ENCODE results near the gene LRPPRC.

The LRPPRC gene

GRCh38 chr2:43950383-43951008 lies 45.3 kb downstream of the LRPPRC start:
- peak; percentile 39 for TF ChIP-seq CTCF (IDR thresholded peaks at IDR 0.05; ENCODE audit: low read depth, low read length, missing control alignments)
- in situ Hi-C loops (cut with HindIII; ENCODE audit: low sequenced_read_pairs): no loop called here
- H3K4me3 ChIP-seq (ENCODE audit: low read depth, low read length): no peak overlapping the region
- DNase-seq (ENCODE audit: low read depth): peak; percentile 43

GRCh38 chr2:43948370-43948769 lies 47.4 kb downstream of the LRPPRC start:
- no peak for TF ChIP-seq CTCF (IDR thresholded peaks at IDR 0.05; ENCODE audit: low read depth, low read length, missing control alignments)
- in situ Hi-C loops (cut with HindIII; ENCODE audit: low sequenced_read_pairs): no loop called here
- no peak for DNase-seq (ENCODE audit: low read depth)
- H3K4me3 ChIP-seq (ENCODE audit: low read depth, low read length): no peak overlapping the region

- no peak for TF ChIP-seq CTCF (IDR thresholded peaks at IDR 0.05; ENCODE audit: low read depth, low read length, missing control alignments)
- no peak overlapping the region for H3K4me3 ChIP-seq (ENCODE audit: low read depth, low read length)
- in situ Hi-C loops (cut with HindIII; ENCODE audit: low sequenced_read_pairs): no loop called here
- no peak for DNase-seq (ENCODE audit: low read depth)
Observed at GRCh38 chr2:43946685-43947084, 49.1 kb downstream of the LRPPRC start.

GRCh38 chr2:43945439-43945838 lies 50.4 kb downstream of the LRPPRC start:
- no peak overlapping the region for H3K4me3 ChIP-seq (ENCODE audit: low read depth, low read length)
- no peak for DNase-seq (ENCODE audit: low read depth)
- TF ChIP-seq CTCF (IDR thresholded peaks at IDR 0.05; ENCODE audit: low read depth, low read length, missing control alignments): no peak
- in situ Hi-C loops (cut with HindIII; ENCODE audit: low sequenced_read_pairs): no loop called here

- no peak overlapping the region for H3K4me3 ChIP-seq (ENCODE audit: low read depth, low read length)
Observed at GRCh38 chr2:43944915-43945314, 50.9 kb downstream of the LRPPRC start.

GRCh38 chr2:43943809-43944452 lies 51.9 kb downstream of the LRPPRC start:
- in situ Hi-C loops (cut with HindIII; ENCODE audit: low sequenced_read_pairs): no loop called here
- no peak for TF ChIP-seq CTCF (IDR thresholded peaks at IDR 0.05; ENCODE audit: low read depth, low read length, missing control alignments)
- no peak for DNase-seq (ENCODE audit: low read depth)
- no peak overlapping the region for H3K4me3 ChIP-seq (ENCODE audit: low read depth, low read length)

More at GRCh38 chr2:43944915-43945314, 50.9 kb downstream of the LRPPRC start:
- in situ Hi-C loops (cut with HindIII; ENCODE audit: low sequenced_read_pairs): no loop called here
- no peak for TF ChIP-seq CTCF (IDR thresholded peaks at IDR 0.05; ENCODE audit: low read depth, low read length, missing control alignments)
- no peak for DNase-seq (ENCODE audit: low read depth)

All from astrocyte of the cerebellum (primary cell).